Daoy (cell line): ENCODE results near the gene SIPA1. TPM values are rescaled to one million over a fixed set of nuclear protein-coding genes. Genes with fewer than 3 reads are reported as not detected.

Experiments
- total RNA-seq: library from RNA; depleted of rRNA; stranded (reverse); fragments of >200 nt; shearing (Covaris generic); gene quantifications from 2 replicates; pipeline ENCODE4 v1.2.3, GENCODE V29; 2014; rRNA removed

The SIPA1 gene
- total RNA-seq, 1 experiment from 2014 or later: 12.6 TPM

Other genes with a start within 250 kb of the SIPA1 start
- gene NEAT1, start 215.3 kb upstream of the SIPA1 start, total RNA-seq: 1.8 and 2.6 TPM in 2 replicates
- 452 and 478 TPM in 2 replicates for gene MALAT1, start 139.1 kb upstream of the SIPA1 start, total RNA-seq
- 69.4 and 84.5 TPM in 2 replicates for gene SCYL1, start 113.0 kb upstream of the SIPA1 start, total RNA-seq
- 31.0 and 49.4 TPM in 2 replicates for gene LTBP3, start 79.7 kb upstream of the SIPA1 start, total RNA-seq
- gene ZNRD2, start 67.6 kb upstream of the SIPA1 start, total RNA-seq: 77.3 and 117 TPM in 2 replicates
- 23.7 and 30.2 TPM in 2 replicates for gene FAM89B, start 65.6 kb upstream of the SIPA1 start, total RNA-seq
- 30.9 and 34.2 TPM in 2 replicates for gene EHBP1L1, start 62.0 kb upstream of the SIPA1 start, total RNA-seq
- not detected in 2 replicates for gene KCNK7, start 42.3 kb upstream of the SIPA1 start, total RNA-seq
- gene MAP3K11, start 23.9 kb upstream of the SIPA1 start, total RNA-seq: 16.6 and 22.4 TPM in 2 replicates
- gene PCNX3, start 22.3 kb upstream of the SIPA1 start, total RNA-seq: 15.1 and 16.2 TPM in 2 replicates
- 14.9 and 19.7 TPM in 2 replicates for gene RELA, start 24.8 kb downstream of the SIPA1 start, total RNA-seq
- gene KAT5, start 74.2 kb downstream of the SIPA1 start, total RNA-seq: 59.4 and 66.9 TPM in 2 replicates
- gene RNASEH2C, start 82.7 kb downstream of the SIPA1 start, total RNA-seq: 61.2 and 80.5 TPM in 2 replicates
- gene AP5B1, start 142.9 kb downstream of the SIPA1 start, total RNA-seq: 10.7 and 13.0 TPM in 2 replicates
- not detected in 2 replicates for gene OVOL1, start 149.0 kb downstream of the SIPA1 start, total RNA-seq
- 0.39 TPM in 1 of 2 replicates, not detected in the other for gene SNX32, start 195.9 kb downstream of the SIPA1 start, total RNA-seq
- gene CFL1, start 220.1 kb downstream of the SIPA1 start, total RNA-seq: 1,524 and 1,831 TPM in 2 replicates
- gene MUS81, start 222.3 kb downstream of the SIPA1 start, total RNA-seq: 54.9 and 63.1 TPM in 2 replicates
- 7.1 and 7.4 TPM in 2 replicates for gene EFEMP2, start 234.7 kb downstream of the SIPA1 start, total RNA-seq
- gene CTSW, start 241.7 kb downstream of the SIPA1 start, total RNA-seq: 0.11 TPM in 1 of 2 replicates, not detected in the other